ENCODE data around the gene ABCG1. TPM values are rescaled to one million over a fixed set of nuclear protein-coding genes. Genes with fewer than 3 reads are reported as not detected.

ABCG1 gene
- total RNA-seq, 3 donors from 2014 or later, result 44.4 to 67.0 (median 56.8) TPM

DNA sequence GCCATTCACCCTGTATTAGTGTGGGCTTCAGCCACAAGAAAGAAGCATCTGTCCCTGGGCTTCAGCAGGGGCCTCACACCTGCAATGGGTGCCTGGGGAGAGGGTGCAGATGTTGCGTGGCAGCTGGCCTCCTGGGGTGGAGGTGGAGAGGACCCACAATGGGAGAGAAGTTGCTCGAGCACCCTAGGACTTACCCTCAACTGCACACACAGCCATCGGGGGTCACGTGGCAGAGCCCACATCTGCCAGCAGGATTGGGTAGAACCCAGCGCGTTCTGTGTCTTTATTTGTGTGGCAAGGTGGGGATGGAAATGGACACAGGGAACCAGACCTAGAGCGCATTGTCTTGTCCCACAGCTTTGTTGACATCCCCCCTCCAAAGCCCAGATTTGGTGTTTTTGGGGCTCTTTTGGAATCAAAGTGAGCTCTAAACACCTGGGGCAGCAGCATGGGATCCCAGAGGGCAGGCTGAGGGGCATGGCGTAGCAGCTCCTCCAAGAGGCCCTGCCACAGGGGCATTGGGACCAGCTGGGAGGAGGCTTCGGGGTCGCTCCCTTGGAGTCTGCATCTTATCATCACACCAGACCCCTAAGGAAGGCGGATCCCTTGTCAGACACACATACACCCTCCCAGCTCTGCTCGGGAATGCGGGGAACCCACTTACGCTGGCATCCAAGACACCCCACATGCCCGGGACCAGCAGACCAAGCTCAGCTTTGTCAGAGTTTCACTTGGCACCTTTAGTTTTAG, 5.1 kb downstream of the ABCG1 start:
- ATAC-seq, result no peak
- Histone ChIP-seq H3K4me3 (no peak overlapping the region), H3K4me1 (ENCODE audit: low read depth) (peaks cover 49% of the 10 kb centered on the region), H3K36me3 (ENCODE audit: low read depth) (no peaks in the 10 kb centered on the region), H3K9me3 (no peaks in the 10 kb centered on the region)
- no peak for DNase-seq
- no peak for TF ChIP-seq CTCF (IDR thresholded peaks at IDR 0.05)
- intact Hi-C loops (cut with DNase I, micrococcal nuclease), result no loop called here

- no peak for TF ChIP-seq CTCF (IDR thresholded peaks at IDR 0.05)
- no peaks in the 10 kb centered on the region for H3K36me3 ChIP-seq (ENCODE audit: low read depth)
- intact Hi-C loops (cut with DNase I, micrococcal nuclease), result no loop called here
- no peak for ATAC-seq
- no peak overlapping the region for H3K4me3 ChIP-seq
- H3K4me1 ChIP-seq (ENCODE audit: low read depth), result peaks cover 48% of the 10 kb centered on the region
- DNase-seq, result no peak
- no peaks in the 10 kb centered on the region for H3K9me3 ChIP-seq
Measured at GRCh38 chr21:42225042-42225441, 6.1 kb downstream of the ABCG1 start.

GRCh38 chr21:42225571-42226155, 6.7 kb downstream of the ABCG1 start:
- ATAC-seq, result no peak
- intact Hi-C loops (cut with DNase I, micrococcal nuclease), result no loop called here
- Histone ChIP-seq H3K9me3 (no peaks in the 10 kb centered on the region), H3K4me3 (no peak overlapping the region), H3K4me1 (ENCODE audit: low read depth) (peaks cover 46% of the 10 kb centered on the region), H3K36me3 (ENCODE audit: low read depth) (no peaks in the 10 kb centered on the region)
- TF ChIP-seq CTCF (IDR thresholded peaks at IDR 0.05), result no peak
- no peak for DNase-seq

DNA sequence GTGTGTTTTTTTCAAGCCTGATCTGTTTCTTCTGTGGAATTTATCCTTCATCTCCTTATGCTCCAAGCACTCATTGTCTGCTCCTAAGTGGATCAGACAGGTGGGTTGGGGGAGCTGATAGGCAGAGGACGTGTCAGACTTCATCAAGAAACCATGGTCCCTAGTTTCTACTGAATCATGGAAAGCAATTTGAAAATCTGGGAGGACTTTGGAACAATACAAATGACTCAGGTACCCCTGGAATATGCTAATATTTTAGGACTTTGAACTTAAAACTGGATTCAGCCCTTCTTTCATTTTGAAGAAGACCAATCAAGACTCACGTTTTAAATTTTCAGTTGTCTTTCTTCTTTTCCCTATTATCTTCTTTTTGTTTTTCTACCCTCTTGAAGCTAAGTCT, 7.7 kb downstream of the ABCG1 start:
- Histone ChIP-seq H3K9me3 (no peaks in the 10 kb centered on the region), H3K4me1 (ENCODE audit: low read depth) (peaks cover 40% of the 10 kb centered on the region), H3K4me3 (no peak overlapping the region), H3K36me3 (ENCODE audit: low read depth) (no peaks in the 10 kb centered on the region)
- no peak for TF ChIP-seq CTCF (IDR thresholded peaks at IDR 0.05)
- intact Hi-C loops (cut with DNase I, micrococcal nuclease), result no loop called here
- no peak for ATAC-seq
- no peak for DNase-seq

DNA sequence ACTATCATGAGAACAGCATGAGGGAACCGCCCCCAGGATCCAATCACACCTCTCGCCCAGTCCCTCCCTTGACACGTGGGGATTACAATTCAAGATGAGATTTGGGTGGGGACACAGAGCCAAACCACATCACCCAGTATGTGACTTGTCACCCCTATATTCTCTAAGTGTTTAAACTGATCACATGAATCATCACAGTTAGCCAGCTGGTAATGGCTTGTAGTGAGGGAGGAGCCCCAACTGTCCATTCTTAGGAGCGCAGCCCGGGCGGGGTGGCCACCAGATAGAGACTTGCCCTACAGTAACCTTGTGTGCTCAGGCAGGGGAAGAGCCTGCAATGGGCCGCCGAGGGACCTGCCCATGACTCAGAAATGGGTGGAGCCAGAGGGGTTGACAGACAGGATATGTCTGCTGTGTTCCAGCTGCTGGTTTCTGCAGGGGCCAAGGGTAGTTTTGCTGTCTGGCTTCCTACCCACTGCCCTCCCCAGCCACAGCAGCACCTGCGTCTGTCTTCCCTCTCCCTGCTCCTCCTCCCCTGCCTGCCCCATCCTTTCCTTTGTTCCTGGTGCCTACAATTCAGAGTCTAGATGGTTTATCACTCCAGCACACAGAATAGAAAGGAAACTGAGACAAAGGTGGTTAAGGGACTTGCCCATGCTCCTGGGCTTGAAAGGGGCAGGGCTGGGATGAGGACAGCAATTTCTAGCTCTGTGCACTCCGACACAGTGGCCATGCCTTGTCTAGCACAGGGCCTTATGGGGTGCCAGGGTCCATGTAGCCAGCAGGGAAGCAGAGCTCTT, 9.2 kb downstream of the ABCG1 start:
- H3K36me3 ChIP-seq (ENCODE audit: low read depth), result no peaks in the 10 kb centered on the region
- intact Hi-C loops (cut with DNase I, micrococcal nuclease), result no loop called here
- no peak overlapping the region for H3K4me3 ChIP-seq
- no peaks in the 10 kb centered on the region for H3K9me3 ChIP-seq
- peak; percentile 96 for ATAC-seq
- H3K4me1 ChIP-seq (ENCODE audit: low read depth), result peaks cover 49% of the 10 kb centered on the region
- no peak for TF ChIP-seq CTCF (IDR thresholded peaks at IDR 0.05)
- DNase-seq, result peak; percentile 92 to 96 (median 93)
